ENCODE measurements around the gene ZNF609. TPM values are rescaled to one million over a fixed set of nuclear protein-coding genes. Genes with fewer than 3 reads are reported as not detected.
"Not testable (repeated sequence)": the region's sequence is repeated elsewhere in the genome, so short reads cannot be mapped to it uniquely, and the experiment has no call there.

ZNF609 gene
- total and polyA plus RNA-seq, 2 experiments from 2014 or later: 12.5 to 23.0 TPM

DNA sequence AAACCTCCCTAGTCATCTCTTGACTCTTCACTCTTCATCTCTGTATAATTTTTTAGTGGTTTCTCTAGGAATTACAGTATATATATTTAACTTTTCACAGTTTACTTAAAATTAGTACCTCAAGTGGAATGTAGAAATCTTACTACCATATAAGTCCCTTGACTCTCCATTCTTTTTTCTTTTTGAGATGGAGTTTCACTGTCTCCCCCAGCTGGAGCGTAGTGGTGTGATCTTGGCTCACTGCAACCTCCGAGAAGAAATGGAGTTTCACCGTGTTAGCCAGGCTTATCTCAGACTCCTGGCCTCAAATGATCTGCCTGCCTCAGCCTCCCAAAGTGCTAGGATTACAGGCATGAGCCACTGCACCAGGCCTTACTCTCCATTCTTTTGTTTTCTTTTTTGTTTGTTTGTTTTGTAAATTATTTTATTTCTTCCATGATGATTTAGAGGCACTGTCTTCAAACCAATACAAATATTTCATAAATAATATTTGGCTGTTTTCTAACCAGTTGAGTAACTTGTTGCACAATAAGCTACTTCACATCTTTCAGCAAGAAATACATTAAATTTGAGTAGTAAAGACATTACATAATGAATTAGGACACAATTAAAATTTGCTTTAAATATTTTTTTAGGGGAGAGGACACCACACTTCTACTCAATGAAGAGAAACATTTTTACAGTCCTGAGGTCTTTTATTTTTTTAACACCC lies 170.2 kb downstream of the ZNF609 start:
- Histone ChIP-seq H4K20me1 (ENCODE audit: insufficient read depth, poor library complexity, severe bottlenecking) (no peaks in the 10 kb centered on the region), H3K9me2 (replicated peaks; ENCODE audit: insufficient read depth) (no peaks in the 10 kb centered on the region), H3K4me1 (ENCODE audit: insufficient read depth) (peaks cover 22% of the 10 kb centered on the region), H3K36me3 (replicated peaks; ENCODE audit: insufficient read depth, low read depth) (no peaks in the 10 kb centered on the region), H3K79me2 (peaks cover 73% of the 10 kb centered on the region), H3K27me3 (no peaks in the 10 kb centered on the region), H2AFZ (no peak overlapping the region), H3K27ac (no peak overlapping the region), H3K4me2 (no peak overlapping the region), H3K9me3 (ENCODE audit: low read depth) (no peaks in the 10 kb centered on the region), H3K4me3 (no peak overlapping the region)
- no peak for DNase-seq (ENCODE audit: low spot score)
- TF ChIP-seq EZH2phosphoT487 (IDR thresholded peaks at IDR 0.05; ENCODE audit: low read depth, severe bottlenecking, unreplicated experiment) (no peak), EZH2 (IDR thresholded peaks at IDR 0.05; ENCODE audit: borderline replicate concordance) (no peak)
- TF ChIP-seq, protein P1, sequence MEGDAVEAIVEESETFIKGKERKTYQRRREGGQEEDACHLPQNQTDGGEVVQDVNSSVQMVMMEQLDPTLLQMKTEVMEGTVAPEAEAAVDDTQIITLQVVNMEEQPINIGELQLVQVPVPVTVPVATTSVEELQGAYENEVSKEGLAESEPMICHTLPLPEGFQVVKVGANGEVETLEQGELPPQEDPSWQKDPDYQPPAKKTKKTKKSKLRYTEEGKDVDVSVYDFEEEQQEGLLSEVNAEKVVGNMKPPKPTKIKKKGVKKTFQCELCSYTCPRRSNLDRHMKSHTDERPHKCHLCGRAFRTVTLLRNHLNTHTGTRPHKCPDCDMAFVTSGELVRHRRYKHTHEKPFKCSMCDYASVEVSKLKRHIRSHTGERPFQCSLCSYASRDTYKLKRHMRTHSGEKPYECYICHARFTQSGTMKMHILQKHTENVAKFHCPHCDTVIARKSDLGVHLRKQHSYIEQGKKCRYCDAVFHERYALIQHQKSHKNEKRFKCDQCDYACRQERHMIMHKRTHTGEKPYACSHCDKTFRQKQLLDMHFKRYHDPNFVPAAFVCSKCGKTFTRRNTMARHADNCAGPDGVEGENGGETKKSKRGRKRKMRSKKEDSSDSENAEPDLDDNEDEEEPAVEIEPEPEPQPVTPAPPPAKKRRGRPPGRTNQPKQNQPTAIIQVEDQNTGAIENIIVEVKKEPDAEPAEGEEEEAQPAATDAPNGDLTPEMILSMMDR (IDR thresholded peaks at IDR 0.05; ENCODE audit: poor library complexity): no peak
- 66% methylated on average over 3 of the region's 3 CpGs for WGBS (ENCODE audit: low lambda C conversion rate, missing lambda C conversion rate)

DNA sequence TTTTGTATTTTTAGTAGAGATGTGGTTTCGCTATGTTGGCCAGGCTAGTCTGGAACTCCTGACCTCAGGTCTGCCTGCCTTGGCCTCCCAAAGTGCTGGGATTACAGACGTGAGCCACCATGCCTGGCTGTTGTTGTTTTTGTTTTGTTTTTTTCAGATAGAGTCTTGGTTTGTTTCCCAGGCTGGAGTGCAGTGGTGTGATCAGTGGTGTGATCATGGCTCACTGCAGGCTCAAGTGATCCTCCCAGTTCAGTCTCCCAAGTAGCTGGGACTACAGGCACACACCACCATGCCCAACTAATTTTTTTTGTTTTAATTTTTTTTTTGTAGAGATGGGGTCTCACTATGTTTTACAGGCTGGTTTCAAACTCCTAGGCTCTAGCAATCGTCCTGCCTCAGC lies 172.3 kb downstream of the ZNF609 start:
- peaks cover 36% of the 10 kb centered on the region for H3K4me1 ChIP-seq (ENCODE audit: insufficient read depth)
- H3K79me2 ChIP-seq: peaks cover 70% of the 10 kb centered on the region
- not testable (repeated sequence) for DNase-seq (ENCODE audit: low spot score)

DNA sequence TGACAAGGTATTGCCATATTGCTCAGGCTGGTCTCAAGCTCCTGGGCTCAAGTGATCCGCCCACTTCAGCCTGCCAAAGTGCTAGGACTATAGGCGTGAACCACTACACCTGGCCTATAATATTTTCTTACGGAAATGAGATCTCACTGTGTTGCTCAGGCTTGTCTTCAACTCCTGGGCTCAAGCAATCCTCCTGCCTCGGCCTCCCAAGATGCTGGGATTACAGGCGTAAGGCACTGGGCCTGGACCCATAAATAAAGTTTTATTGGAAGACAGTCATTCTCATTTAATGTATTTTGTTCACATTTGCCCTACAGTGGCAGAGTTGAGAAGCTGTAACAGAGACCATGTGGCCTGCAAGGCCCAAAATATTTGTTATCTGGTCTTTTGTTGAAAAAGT lies 173.0 kb downstream of the ZNF609 start:
- H3K9me2 ChIP-seq (replicated peaks; ENCODE audit: insufficient read depth): no peaks in the 10 kb centered on the region
- WGBS (ENCODE audit: low lambda C conversion rate, missing lambda C conversion rate): 95% methylated on average over 5 of the region's 5 CpGs
- H3K27me3 ChIP-seq: no peaks in the 10 kb centered on the region
- no peak overlapping the region for H3K4me3 ChIP-seq
- no peak overlapping the region for H3K4me2 ChIP-seq
- no peak for DNase-seq (ENCODE audit: low spot score)
- H3K79me2 ChIP-seq: peaks cover 68% of the 10 kb centered on the region
- peak overlapping the region; percentile 85 for H3K27ac ChIP-seq
- peaks cover 36% of the 10 kb centered on the region for H3K4me1 ChIP-seq (ENCODE audit: insufficient read depth)
- H3K36me3 ChIP-seq (replicated peaks; ENCODE audit: insufficient read depth, low read depth): no peaks in the 10 kb centered on the region
- H2AFZ ChIP-seq: no peak overlapping the region
- H3K9me3 ChIP-seq (ENCODE audit: low read depth): peaks cover 6% of the 10 kb centered on the region
- no peak for TF ChIP-seq EZH2phosphoT487 (IDR thresholded peaks at IDR 0.05; ENCODE audit: low read depth, severe bottlenecking, unreplicated experiment)
- TF ChIP-seq EZH2 (IDR thresholded peaks at IDR 0.05; ENCODE audit: borderline replicate concordance): no peak
- TF ChIP-seq, protein P1 (IDR thresholded peaks at IDR 0.05; ENCODE audit: poor library complexity): no peak
- H4K20me1 ChIP-seq (ENCODE audit: insufficient read depth, poor library complexity, severe bottlenecking): no peaks in the 10 kb centered on the region

More for the DNA sequence above, 172.3 kb downstream of the ZNF609 start:
- H3K4me2 ChIP-seq; H3K9me2 ChIP-seq (replicated peaks; ENCODE audit: insufficient read depth); H3K36me3 ChIP-seq (replicated peaks; ENCODE audit: insufficient read depth, low read depth); H3K27ac ChIP-seq; H4K20me1 ChIP-seq (ENCODE audit: insufficient read depth, poor library complexity, severe bottlenecking); H3K27me3 ChIP-seq; H3K9me3 ChIP-seq (ENCODE audit: low read depth); H3K4me3 ChIP-seq; H2AFZ ChIP-seq: not testable (repeated sequence)
- WGBS (ENCODE audit: low lambda C conversion rate, missing lambda C conversion rate): 94% methylated on average over 3 of the region's 3 CpGs

DNA sequence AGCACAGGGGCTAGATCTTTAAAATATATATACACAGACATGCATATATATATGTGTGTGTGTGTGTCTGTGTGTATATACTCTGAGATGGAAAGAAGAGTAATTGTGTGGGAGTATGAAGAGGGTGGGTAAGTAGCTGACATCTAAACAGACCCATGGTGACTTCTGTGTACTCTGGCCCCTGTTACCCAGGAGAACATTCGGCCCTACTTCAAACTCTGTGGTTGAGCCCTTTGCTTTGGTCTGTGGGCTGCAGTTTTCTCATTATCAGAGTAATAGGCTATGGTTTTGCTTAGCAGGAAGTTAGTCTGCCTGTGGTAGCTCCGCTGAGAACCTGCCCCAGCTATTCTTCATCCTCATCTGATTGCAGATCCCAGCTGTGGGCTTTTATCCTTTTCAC lies 173.6 kb downstream of the ZNF609 start:
- DNase-seq (ENCODE audit: low spot score): no peak
- peak overlapping the region; percentile 85 for H3K27ac ChIP-seq
- peaks cover 36% of the 10 kb centered on the region for H3K4me1 ChIP-seq (ENCODE audit: insufficient read depth)
- no peaks in the 10 kb centered on the region for H3K9me2 ChIP-seq (replicated peaks; ENCODE audit: insufficient read depth)
- H3K9me3 ChIP-seq (ENCODE audit: low read depth): peaks cover 6% of the 10 kb centered on the region
- peak overlapping the region; percentile 68 for H3K4me2 ChIP-seq
- TF ChIP-seq EZH2 (IDR thresholded peaks at IDR 0.05; ENCODE audit: borderline replicate concordance) (no peak), EZH2phosphoT487 (IDR thresholded peaks at IDR 0.05; ENCODE audit: low read depth, severe bottlenecking, unreplicated experiment) (no peak)
- TF ChIP-seq, protein P1 (IDR thresholded peaks at IDR 0.05; ENCODE audit: poor library complexity): no peak
- H3K79me2 ChIP-seq: peaks cover 68% of the 10 kb centered on the region
- H3K4me3 ChIP-seq: no peak overlapping the region
- no peaks in the 10 kb centered on the region for H3K36me3 ChIP-seq (replicated peaks; ENCODE audit: insufficient read depth, low read depth)
- H2AFZ ChIP-seq: no peak overlapping the region
- no peaks in the 10 kb centered on the region for H3K27me3 ChIP-seq
- 54% methylated on average over 2 of the region's 2 CpGs for WGBS (ENCODE audit: low lambda C conversion rate, missing lambda C conversion rate)
- no peaks in the 10 kb centered on the region for H4K20me1 ChIP-seq (ENCODE audit: insufficient read depth, poor library complexity, severe bottlenecking)
